Spleen (tissue), 7 donors: ENCODE data around the gene NLGN1.

Experiments
- POLR2A ChIP-seq, 3 donors: fragments of 450-650 bp; IDR thresholded peaks; one replicate each; pipeline ENCODE4 v1.5.1; 2017; ENCODE audit warnings: antibody characterized with exemption in 3 of 3, mild to moderate bottlenecking in 1 of 3
- POLR2AphosphoS5 ChIP-seq, 3 donors: sonication (generic); formaldehyde crosslinking; IDR thresholded peaks; one replicate each; pipeline ENCODE4 v1.5.1; 2017; ENCODE audit warnings: antibody characterized with exemption in 3 of 3
- TF ChIP-seq, protein P1 (sequence below), 11 experiments: fragments of 200-600 bp in 7 of 11; fragments of 450-650 bp in 4 of 11; sonication (generic) in 4 of 11; IDR thresholded peaks in 8 of 11; conservative IDR thresholded peaks in 3 of 11; 1 replicate in 7 of 11; 2 replicates in 4 of 11; pipeline versions ENCODE4 v1.4.0 to v1.8.0; 2016 to 2021; ENCODE audit warnings: antibody characterized with exemption in 11 of 11, inconsistent platforms in 4 of 11, mild to moderate bottlenecking in 1 of 11
- donor health status: DM: no; HTN: no; CAD: no; lungs with moderate emphysema.
- donor health status: DM: no; HTN: no; CAD: no.
- donor health status: DM: no; HTN: no; CAD: no.

DNA sequence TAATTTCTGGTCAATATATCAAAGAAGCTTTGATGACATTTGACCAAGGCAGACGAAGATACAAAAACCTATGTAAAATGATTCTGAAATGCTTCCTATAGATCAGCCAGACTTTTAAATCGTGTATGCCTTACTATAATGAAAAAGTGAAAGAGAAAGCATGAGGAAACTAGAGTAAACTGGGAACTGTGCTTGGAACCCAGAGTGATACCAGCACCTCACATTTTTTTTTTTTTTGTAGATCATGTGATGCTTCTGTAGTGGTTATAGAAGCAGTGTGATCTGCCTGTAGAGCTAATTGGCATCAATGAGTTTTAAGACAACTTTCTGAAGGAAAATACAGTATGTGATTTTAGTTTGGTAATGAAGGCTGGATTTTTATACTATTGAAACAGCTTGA lies 150.7 kb downstream of the NLGN1 start:
- TF ChIP-seq POLR2AphosphoS5 (IDR thresholded peaks at IDR 0.05) (no peak), POLR2A (IDR thresholded peaks at IDR 0.05) (no peak)
- TF ChIP-seq, protein P1, sequence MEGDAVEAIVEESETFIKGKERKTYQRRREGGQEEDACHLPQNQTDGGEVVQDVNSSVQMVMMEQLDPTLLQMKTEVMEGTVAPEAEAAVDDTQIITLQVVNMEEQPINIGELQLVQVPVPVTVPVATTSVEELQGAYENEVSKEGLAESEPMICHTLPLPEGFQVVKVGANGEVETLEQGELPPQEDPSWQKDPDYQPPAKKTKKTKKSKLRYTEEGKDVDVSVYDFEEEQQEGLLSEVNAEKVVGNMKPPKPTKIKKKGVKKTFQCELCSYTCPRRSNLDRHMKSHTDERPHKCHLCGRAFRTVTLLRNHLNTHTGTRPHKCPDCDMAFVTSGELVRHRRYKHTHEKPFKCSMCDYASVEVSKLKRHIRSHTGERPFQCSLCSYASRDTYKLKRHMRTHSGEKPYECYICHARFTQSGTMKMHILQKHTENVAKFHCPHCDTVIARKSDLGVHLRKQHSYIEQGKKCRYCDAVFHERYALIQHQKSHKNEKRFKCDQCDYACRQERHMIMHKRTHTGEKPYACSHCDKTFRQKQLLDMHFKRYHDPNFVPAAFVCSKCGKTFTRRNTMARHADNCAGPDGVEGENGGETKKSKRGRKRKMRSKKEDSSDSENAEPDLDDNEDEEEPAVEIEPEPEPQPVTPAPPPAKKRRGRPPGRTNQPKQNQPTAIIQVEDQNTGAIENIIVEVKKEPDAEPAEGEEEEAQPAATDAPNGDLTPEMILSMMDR (IDR thresholded peaks at IDR 0.05 in 8 of 11, conservative IDR thresholded peaks at IDR 0.05 in 3 of 11): no peak
